Measurements from ENCODE around the gene SSBP2.
"Not testable (repeated sequence)": the region's sequence is repeated elsewhere in the genome, so short reads cannot be mapped to it uniquely, and the experiment has no call there.

SSBP2 gene

DNA sequence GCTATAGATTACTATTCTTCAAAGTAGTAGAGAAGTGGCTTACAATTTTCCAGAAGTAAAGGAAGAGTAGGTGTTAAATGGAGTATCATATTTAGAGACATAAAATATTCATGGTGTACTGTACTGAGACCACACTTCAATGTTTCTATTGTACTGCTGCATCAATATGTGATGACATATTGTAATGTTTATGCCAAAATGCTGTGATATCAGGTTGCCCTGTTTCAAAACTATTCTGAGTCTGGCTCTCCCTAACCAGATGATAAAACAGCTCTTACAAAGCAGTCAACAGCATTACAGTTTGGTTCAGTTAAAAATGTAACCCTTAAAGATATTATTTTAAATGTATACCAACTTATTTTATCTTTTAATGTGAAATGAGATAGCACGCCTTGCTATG, 326.2 kb downstream of the SSBP2 start:
- no peak for DNase-seq

DNA sequence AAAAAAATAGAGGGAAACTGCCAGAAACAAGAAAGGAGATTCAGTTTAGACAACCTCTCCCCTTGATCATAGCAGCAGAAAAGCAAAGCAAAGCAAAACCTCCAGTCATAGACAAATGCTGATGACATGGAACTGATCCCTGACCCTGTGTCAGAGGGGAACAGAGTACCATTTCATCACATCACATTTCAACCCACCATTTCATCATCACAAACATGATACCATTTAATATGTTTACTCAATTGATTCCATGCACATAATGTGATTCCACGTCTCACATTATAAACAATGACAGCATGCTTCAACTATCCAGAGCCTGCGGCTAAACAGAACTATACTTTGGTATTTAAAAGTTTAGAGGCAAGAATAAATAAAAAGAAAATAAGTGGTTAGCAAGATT, 328.2 kb downstream of the SSBP2 start:
- no peak for DNase-seq

DNA sequence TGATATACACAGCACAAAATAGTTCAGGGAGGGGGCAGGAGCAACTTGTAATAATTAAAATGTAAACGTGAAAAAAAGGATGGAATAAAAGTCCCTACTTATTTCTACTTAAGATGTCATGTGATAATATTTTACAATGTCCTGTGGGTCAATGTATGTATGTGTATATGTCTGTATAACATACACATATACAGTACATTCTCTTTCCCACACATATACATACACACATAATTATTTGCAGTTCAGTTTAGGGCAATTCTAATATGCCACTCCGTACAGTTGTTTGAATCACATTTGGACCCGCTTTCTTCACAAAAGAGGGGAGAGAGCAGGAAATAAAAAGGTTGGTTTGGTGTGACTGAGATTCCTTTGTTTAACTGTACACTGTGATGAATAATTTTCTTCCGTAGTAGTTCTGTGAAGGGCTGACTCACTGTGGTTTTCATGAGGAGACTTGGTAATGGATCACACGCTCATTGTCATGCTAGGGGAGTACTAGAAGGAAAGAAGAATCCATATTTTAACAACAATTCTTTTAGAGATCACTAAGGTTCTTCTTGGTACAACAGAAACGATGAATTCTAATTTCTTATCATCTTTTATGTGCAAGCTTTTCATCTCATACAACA, 330.7 kb downstream of the SSBP2 start:
- peak; percentile 50 to 53 for DNase-seq

DNA sequence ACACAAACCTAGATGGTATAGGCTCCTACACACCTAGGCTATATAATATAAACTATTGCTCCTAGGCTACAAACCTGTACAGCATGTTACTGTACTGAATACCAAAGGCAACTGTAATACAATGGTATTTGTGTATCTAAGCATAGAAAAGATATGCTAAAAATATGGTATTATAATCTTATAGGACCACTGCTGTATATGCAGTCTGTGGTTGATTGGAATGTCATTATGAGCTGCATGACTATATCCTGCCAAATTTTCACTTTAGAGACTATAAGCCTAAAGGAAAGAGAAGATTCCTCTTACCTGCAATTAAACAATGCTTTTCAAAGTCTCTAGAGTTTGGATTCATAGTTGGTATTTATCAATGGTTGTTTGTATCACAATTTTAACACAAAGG, 332.3 kb downstream of the SSBP2 start:
- no peak for DNase-seq

DNA sequence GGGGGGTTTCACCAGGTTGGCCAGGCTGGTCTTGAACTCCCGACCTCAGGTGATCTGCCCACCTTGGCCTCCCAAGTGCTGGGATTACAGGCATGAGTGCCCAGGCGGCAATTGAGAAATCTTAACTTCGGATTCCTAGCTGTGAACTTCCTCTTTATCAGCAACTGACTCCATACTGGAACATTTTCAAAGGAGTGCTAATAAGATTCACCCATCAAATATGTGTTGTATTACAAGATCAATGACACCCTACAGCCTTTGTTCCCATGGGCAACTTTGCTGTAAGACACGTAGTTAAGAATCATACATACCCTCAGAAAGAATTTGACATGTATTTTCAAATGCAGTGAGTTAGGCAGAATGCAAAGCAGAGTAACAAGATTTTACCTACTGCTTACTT, 333.8 kb downstream of the SSBP2 start:
- no peak for DNase-seq

DNA sequence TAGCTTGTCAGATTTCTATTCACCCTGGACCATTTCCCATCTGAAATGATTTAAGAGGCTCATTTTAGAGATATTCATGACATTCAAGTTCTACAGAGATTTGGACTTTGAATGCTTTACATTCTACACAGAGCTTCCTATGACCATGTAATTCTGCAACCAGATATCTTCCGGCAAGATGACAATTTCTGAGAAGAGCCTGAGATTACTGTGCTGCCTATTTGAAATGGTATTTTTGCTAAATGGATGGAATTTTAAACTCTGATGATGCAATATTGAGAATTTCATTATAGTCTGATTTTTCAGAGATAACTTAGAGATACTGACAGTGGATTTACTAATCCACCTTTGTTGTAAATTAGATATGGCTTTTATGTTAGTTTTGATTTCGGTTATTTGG, 341.0 kb downstream of the SSBP2 start:
- no peak for DNase-seq

DNA sequence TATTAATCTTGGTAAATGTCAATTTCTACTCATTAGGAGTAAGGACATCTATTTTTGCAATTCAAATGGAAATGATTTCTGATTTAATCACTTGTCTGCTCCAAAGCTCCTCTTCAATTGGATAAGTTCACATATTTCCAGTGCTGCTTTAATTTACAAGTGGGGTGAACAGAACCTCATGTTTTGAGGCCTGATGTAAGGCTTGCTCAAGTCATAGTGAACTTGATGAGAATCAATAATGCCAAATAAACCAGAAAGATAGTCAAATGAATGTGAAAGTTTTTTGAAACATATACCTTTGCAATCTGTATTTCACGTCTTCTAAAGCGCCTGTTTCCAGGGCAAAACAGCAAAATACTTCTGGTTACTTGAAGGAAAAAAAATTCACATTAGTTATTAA, 341.5 kb downstream of the SSBP2 start:
- no peak for DNase-seq

DNA sequence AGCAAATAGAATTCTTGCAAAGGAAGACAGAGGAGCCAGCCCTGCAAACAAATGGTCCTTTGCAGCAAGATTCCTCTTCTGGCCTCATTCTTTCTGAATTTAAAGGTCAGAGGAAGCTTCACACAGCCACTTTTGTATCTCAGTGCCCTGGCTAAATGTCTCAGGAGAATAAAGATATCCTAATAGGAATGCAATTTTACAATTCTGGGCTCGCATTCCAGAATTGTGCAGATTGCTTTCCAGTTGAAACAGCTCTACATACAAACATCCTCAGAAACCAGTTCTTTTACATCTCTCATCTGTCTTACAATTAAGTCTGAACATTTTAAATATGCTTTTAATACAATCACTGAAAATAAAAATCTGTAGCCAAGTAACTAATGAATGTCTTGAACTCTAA, 342.4 kb downstream of the SSBP2 start:
- no peak for DNase-seq

DNA sequence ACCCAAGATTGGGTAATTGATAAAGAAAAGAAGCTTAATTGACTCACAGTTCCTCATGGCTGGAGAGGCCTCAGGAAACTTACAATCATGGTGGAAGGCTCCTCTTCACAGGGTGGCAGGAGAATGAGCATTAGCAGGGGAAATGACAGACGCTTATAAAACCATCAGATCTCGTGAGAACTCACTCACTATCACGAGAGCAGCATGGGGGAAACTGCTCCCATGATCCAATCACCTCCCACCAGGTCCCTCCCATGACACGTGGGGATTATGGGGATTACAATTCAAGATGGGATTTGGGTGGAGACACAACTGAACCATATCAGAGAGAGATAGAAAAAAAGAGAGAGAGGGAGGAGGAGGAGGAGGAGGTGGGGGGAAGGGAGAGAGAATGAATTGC, 343.1 kb downstream of the SSBP2 start:
- DNase-seq = not testable (repeated sequence)

DNA sequence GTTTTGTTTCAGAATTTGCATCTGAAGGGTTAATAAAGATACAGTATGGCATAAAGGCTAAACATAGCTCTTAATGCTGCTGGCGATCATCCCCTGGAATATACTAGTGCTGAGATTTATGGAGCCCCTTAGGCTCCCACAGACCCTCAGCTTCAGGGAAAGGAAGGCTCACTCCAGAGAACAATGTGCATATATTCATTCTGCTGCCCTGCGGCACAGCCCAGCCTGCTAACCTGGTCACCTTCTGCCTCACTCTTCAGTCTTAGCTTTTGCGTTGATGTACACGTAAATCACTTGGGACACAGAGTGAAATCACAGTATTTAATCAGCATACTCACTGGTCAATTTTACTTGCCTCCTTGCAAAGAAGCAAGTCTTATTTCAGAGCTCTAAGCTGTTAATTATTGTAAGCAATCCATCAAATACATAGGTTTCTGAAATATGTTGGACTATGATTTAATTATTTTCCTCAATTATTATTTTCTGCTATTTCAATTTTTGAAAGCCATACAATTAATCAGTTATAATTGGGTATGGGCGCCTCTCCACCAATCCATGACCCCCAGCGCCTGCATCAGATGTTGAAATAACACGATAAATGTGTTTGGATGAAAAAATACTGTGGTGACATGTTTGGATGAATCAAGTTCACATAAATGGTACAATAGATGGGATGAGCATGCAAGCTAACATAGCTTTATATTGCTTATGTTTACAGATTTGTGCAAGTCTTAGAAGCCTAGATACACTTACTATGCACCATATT, 345.6 kb downstream of the SSBP2 start:
- DNase-seq = no peak

DNA sequence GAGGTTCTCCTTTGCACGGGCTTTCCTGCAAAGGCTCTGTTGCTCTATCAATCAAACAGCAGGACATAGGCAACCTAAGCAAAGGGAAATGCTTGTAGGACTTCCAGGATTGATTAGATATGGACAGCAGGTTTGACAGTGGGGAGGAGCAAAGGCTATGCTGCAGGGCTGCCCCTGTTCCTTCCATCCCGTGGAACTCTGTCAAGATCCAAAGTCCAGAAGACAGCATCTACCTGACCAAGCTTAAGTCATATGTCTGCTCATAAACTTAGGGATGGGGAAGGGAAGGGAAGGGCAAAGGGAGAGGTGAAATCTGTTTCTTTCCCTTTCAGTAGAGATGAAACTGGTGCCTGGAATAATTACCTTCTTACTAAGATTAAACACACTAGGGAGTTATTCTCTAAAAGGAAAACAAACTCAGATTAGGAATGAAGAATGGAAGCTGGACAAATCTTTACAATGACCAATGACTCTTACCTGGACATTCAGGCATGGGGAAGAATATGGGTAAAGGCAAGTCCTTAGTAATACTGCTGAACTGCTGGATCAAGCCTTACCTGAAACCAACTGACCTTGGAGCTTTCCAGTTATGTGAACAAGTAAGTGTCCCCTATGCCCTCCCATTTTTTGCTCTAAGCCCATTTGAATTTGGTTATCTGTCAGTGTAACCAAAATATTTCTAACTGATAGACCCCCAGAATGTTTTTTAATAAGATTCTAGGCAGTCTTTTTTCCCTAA, 348.5 kb downstream of the SSBP2 start:
- no peak for DNase-seq

DNA sequence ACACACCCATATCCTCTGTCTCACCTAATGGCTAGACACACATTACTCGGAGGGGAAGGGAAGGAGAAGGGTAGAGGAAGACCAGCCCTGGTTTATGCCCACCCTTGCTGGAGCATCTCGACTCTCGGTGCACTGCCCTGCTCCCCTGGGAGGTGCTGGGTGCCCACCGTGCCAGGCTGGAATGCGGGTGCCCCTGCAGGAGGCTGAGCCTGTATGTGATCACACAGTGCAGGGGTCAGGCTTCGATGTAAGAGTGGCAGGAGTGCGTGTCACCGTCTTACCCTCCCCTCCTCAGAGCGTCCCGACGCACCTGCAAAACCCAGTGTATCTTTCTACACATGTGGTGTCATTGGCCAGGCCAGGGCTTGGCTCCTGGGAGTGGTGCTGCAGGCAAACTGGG, 349.6 kb downstream of the SSBP2 start:
- no peak for DNase-seq

DNA sequence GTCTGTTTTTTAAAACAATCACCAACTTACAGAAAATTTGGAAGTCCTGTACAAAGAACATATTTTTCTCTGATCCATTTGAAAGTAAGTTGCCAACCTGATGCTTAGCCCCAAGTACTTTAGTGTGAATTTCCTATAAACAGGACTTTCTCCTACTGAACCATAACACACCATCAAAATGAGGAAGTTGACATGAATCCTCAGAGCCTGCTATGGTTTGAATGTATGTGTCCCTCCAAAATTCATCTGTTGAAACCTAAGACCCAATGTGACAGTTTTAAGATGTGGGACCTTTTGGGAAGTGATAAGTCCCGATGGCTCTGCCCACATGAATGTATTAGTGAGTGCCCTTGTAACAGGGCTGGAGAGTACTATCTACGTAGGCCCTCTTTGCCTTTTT, 350.5 kb downstream of the SSBP2 start:
- DNase-seq = peak; percentile 9 to 20

DNA sequence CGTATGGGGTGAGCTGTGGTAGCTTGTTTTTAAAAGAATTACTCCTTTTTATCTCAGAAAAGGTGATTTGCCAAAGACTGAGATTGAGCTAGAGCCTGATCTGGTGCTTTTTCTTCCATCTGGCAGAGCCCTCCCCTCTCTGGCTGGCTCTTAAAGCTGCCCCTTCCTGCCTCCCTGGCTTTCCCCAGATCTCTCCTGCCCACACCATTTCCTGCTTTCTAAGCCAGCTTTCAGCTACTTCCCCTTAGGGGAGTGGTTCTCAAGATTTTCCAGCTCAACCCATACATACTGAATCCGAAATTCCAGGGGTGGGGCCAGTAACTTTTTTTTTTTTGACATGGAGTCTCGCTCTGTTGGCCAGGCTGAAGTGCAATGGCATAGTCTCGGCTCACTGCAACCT, 352.2 kb downstream of the SSBP2 start:
- no peak for DNase-seq

DNA sequence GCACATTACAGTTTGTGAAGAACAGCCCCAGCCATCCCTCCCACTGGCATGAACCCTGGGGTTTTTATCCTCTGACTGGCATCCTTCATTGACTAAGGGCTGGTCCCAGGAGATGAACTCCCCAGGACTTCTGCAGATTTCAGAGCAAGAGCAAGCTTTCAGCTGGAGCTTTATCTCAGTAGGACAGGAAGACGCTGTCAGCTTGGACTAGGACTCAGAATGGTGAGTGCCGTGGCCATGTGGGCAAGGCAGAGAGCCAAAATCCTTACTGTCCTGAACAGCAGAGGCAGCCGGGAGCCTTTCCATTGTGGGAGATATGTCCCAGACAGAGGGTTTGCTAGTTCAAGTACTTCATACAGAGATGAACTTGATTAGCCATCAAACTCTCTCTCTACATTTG, 353.7 kb downstream of the SSBP2 start:
- DNase-seq = no peak

DNA sequence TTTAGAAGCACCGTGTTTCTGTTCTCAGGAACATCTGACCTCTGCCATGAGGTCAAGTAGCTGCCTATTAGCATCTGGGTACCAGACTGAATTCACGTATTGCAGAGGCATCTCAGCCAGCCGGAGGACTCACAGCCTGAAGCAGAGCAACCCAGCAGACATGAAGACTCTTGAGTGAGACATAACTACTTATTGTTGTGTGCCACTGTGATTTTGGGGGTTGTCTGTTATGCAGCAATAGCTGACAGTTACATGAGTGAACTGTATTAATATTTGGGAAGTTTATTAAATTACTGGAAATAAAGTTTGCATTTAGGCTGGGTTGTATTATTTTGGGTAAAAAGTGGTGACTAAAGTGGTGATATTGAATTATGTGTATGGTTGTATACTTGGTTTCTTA, 355.6 kb downstream of the SSBP2 start:
- no peak for DNase-seq

DNA sequence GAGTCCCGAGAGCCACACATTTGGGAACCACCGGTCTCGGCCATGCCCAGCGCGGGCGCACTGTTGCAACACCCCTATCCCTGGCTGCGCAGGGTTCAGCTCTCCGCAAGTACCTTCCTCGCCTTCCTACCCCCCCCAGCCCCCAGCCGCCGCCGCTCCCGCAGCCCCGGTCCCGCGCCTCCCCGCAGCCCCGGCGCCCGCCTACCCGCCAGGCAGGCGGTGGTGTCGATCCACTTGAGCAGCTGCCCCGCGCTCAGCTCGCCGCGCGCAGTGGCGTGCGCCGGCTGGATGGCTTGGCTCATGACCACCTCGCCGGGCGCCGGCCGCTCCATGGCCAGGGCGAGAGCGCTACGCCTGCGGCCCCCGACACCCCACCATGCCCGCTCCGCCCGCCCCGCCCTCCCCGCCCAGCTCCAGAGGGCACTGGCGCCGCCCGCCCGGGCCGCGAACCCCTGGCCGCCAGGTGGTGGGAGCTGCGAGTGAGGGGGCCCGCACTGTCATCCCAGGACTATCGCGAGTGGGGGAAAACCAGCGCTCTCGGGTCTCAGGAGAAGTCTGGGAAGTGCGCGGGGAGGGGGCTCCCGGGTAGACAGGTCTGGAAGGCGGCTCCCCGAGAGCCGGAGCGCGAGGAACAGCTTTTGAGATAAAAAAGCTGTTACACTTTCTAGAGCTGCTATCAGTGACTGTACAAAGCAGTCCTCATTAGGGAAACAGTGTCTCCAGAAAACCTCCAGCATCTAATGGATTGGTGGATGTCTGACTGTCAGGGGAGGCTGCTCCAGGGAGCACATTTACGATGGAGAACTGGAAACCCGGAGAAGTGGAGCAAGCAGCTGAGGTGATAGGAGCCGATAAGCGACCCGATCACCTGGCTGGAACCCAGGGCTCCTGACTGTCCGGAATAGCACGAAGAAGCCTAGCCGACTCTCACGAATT, 356.8 kb downstream of the SSBP2 start, which contains the start of gene ACOT12:
ACOT12 (minus strand) TSS at position 352 of the 936 bp plus-strand sequence; CDS start at position 332, 20 bp downstream.
- no peak for DNase-seq

DNA sequence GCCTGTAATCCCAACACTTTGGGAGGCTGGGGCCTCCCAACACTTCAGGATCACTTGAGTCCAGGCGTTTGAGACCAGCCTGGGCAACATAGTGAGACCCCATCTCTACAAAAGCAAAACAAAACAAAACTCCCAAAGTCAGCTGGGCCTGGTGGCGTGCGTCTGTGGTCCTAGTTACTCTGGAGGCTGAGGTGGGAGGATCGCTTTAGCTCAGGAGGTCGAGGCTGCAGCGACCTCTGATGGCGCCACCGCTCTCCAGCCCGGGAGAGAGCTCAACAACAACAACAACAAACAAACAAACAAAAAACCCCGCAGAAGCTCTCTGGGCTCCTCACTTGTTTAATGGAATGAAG, 357.5 kb downstream of the SSBP2 start:
- DNase-seq = no peak

DNA sequence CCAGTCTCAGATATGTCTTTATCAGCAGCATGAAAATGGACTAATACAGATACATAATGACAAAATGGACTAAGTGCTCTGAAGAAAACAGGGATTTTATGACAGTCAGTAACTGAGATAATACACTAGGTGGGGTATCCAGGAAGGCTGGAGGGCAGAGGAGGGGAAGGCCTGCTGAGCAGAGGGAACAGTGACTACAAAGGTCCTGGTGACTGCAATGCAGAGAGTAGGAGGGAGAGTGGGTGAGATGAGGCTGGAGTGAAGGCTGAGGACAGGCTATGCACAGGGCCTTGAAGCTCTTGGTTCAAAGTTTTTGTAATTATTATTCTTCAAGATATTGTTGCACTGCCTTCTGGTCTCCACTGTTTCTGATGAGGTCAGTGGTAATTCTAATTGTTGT, 361.9 kb downstream of the SSBP2 start:
- no peak for DNase-seq

DNA sequence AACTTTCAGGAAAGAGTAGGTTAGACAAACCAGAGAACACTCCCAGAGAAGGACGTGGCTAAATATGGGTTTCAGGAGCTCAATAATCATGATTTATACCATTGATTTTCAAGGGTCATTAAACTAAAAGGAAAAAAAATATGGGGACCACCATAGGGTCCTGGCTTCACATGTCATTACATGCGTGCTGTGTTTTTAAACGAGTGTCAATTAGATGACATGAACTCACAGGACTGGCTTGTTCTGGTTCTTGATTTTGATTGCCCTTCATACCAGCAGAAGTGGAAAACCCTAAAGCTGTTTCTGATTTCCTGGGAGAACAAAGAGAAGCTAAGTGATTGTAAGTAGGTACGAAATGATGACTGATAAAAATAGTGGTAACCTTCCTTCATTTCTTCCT, 362.7 kb downstream of the SSBP2 start:
- no peak for DNase-seq

DNA sequence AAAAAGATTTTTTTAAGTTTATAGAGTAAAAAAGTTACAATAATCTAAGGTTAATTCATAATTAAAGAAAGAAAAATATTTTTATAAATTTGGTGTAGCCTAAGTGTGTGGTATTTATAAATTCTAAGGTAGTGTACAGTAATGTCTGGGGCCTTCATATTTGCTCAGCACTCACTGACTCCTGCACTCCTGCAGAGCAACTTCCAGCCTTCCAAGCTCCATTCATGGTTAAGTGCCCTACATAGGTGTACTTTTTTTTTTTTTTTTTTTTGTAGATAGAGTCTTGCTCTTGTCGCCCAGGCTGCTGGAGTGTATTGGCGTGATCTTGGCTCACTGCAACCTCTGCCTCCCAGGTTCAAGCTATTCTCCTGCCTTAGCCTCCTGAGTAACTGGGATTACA, 367.0 kb downstream of the SSBP2 start:
- no peak for DNase-seq

DNA sequence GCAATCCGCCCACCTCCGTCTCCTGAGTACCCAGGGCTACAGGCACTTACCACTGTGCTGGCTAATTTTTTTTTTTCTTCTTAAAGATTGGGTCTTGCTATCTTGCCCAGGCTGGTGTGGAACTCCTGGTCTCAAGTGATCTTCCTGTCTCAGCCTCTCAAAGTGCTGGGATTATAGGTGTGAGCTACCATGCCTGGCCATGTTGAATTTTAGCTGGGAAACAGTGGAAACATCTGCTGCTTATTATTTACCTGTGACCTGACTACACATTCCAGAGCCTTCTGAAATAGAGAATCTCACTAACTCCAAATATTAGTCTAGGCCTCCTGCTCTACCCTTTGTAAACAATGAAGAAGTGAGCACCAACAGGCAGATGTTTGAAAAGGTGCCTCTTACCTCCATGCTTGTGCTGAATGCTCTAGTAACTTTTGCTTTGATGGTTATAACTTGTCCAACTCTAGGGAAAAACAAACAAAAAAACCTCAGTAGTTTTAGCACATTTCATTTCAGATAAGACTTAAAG, 379.5 kb downstream of the SSBP2 start:
- DNase-seq = no peak

DNA sequence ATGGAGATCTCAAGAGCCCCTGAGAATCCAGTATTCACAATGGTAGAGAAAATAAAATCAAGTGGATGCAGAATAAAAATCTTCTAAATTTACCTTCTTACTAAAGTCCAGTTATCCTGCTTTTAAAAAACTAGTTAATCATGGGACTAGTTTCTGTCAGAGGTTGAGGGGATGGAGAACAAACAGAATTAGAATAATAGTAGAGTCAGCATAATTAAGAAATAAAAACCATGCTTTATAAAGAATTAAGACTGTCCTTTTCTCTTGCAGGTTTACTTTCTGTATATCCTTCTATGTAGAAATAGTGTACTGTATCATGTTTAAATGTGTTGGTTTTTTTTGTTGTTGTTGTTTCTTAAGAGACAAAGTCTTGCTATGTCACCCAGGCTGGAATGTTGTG, 380.0 kb downstream of the SSBP2 start:
- DNase-seq = no peak

Data from AML-193 (cell line).